ENCODE measurements around the gene CREB3L2. TPM values are rescaled to one million over a fixed set of nuclear protein-coding genes. Genes with fewer than 3 reads are reported as not detected.
"Not testable (repeated sequence)": the region's sequence is repeated elsewhere in the genome, so short reads cannot be mapped to it uniquely, and the experiment has no call there.

The CREB3L2 gene
- total RNA-seq, 1 experiment from 2014 or later, result 41.2 TPM

GRCh38 chr7:137909042-137909441, 92.8 kb downstream of the CREB3L2 start:
- H3K79me2 ChIP-seq (ENCODE audit: low read depth), result no peaks in the 10 kb centered on the region
- CTCF ChIA-PET, result no interaction called here

GRCh38 chr7:137908106-137908505, 93.8 kb downstream of the CREB3L2 start:
- no peaks in the 10 kb centered on the region for H3K9me3 ChIP-seq (ENCODE audit: insufficient read depth, low read depth)
- no peak overlapping the region for H2AFZ ChIP-seq
- CTCF ChIA-PET, result no interaction called here
- no peaks in the 10 kb centered on the region for H4K20me1 ChIP-seq (ENCODE audit: insufficient read depth)
- no peak for TF ChIP-seq CTCF (conservative IDR thresholded peaks at IDR 0.05)
- no peak for TF ChIP-seq EZH2 (IDR thresholded peaks at IDR 0.05; ENCODE audit: low read depth)
- H3K79me2 ChIP-seq (ENCODE audit: low read depth), result no peaks in the 10 kb centered on the region
- no peak overlapping the region for H3K27ac ChIP-seq
- intact Hi-C loops (cut with micrococcal nuclease; ENCODE audit: unreplicated experiment), result loop anchor here (10.0 kb wide), 2 partner anchors 167 to 257 kb away; partner anchors contain the start of gene AKR1D1
- no peak for DNase-seq
- BruUV-seq (replicated peaks), result no TSS peak
- H3K27me3 ChIP-seq (ENCODE audit: insufficient read depth, low read depth), result no peaks in the 10 kb centered on the region
- H3K9me2 ChIP-seq (ENCODE audit: insufficient read depth), result no peaks in the 10 kb centered on the region
- H3K4me3 ChIP-seq, result no peak overlapping the region
- no peaks in the 10 kb centered on the region for H3K4me1 ChIP-seq (replicated peaks; ENCODE audit: insufficient read depth)
- POLR2A ChIA-PET (ENCODE audit: unreplicated experiment), result no interaction called here
- peaks cover 5% of the 10 kb centered on the region; the same call in 1 of the 2 replicates for H3F3A ChIP-seq (ENCODE audit: insufficient read depth, low read depth)
- no peak overlapping the region for H3K4me2 ChIP-seq
- no peaks in the 10 kb centered on the region; the same call in 1 of the 2 replicates for H3K36me3 ChIP-seq (ENCODE audit: low read depth)

More at GRCh38 chr7:137909042-137909441, 92.8 kb downstream of the CREB3L2 start:
- Histone ChIP-seq H3K36me3 (ENCODE audit: low read depth) (no peaks in the 10 kb centered on the region; the same call in 1 of the 2 replicates), H3K4me2 (no peak overlapping the region), H3K27me3 (ENCODE audit: insufficient read depth, low read depth) (no peaks in the 10 kb centered on the region), H3F3A (ENCODE audit: insufficient read depth, low read depth) (peaks cover 2% of the 10 kb centered on the region; the same call in 1 of the 2 replicates), H3K4me1 (replicated peaks; ENCODE audit: insufficient read depth) (no peaks in the 10 kb centered on the region), H4K20me1 (ENCODE audit: insufficient read depth) (no peaks in the 10 kb centered on the region), H3K27ac (no peak overlapping the region), H2AFZ (no peak overlapping the region), H3K4me3 (no peak overlapping the region), H3K9me3 (ENCODE audit: insufficient read depth, low read depth) (no peaks in the 10 kb centered on the region), H3K9me2 (ENCODE audit: insufficient read depth) (no peaks in the 10 kb centered on the region)
- BruUV-seq (replicated peaks), result no TSS peak
- POLR2A ChIA-PET (ENCODE audit: unreplicated experiment), result no interaction called here
- intact Hi-C loops (cut with micrococcal nuclease; ENCODE audit: unreplicated experiment), result loop anchor here (10.0 kb wide), 2 partner anchors 166 to 256 kb away; partner anchors contain the start of gene AKR1D1
- DNase-seq, result no peak
- TF ChIP-seq EZH2 (IDR thresholded peaks at IDR 0.05; ENCODE audit: low read depth) (no peak), CTCF (conservative IDR thresholded peaks at IDR 0.05) (no peak)

GRCh38 chr7:137906636-137907035, 95.2 kb downstream of the CREB3L2 start:
- H3F3A ChIP-seq (ENCODE audit: insufficient read depth, low read depth); H3K36me3 ChIP-seq (ENCODE audit: low read depth); H3K9me3 ChIP-seq (ENCODE audit: insufficient read depth, low read depth); H3K9me2 ChIP-seq (ENCODE audit: insufficient read depth); H3K4me1 ChIP-seq (replicated peaks; ENCODE audit: insufficient read depth); H3K27me3 ChIP-seq (ENCODE audit: insufficient read depth, low read depth); H3K4me2 ChIP-seq; H3K27ac ChIP-seq; DNase-seq; H3K79me2 ChIP-seq (ENCODE audit: low read depth); BruUV-seq (replicated peaks); H3K4me3 ChIP-seq; POLR2A ChIA-PET (ENCODE audit: unreplicated experiment); H2AFZ ChIP-seq; H4K20me1 ChIP-seq (ENCODE audit: insufficient read depth): not testable (repeated sequence)
- CTCF ChIA-PET, result interaction anchor here (0.8 kb wide), 1 partner anchor 101 kb away, joined by 3 read pairs; no protein-coding TSS in a partner anchor
- intact Hi-C loops (cut with micrococcal nuclease; ENCODE audit: unreplicated experiment), result loop anchor here (10.0 kb wide), 2 partner anchors 168 to 258 kb away; partner anchors contain the start of gene AKR1D1

GRCh38 chr7:137904833-137905232, 97.1 kb downstream of the CREB3L2 start:
- no peak overlapping the region for H3K4me3 ChIP-seq
- intact Hi-C loops (cut with micrococcal nuclease; ENCODE audit: unreplicated experiment), result loop anchor here (5.0 to 10.0 kb wide), 3 partner anchors 170 to 260 kb away; partner anchors contain the start of gene AKR1D1
- no peaks in the 10 kb centered on the region for H3K9me2 ChIP-seq (ENCODE audit: insufficient read depth)
- H3K79me2 ChIP-seq (ENCODE audit: low read depth), result no peaks in the 10 kb centered on the region
- no peak for DNase-seq
- POLR2A ChIA-PET (ENCODE audit: unreplicated experiment), result no interaction called here
- no peak overlapping the region for H3K4me2 ChIP-seq
- no peak overlapping the region for H2AFZ ChIP-seq
- no peaks in the 10 kb centered on the region for H3K9me3 ChIP-seq (ENCODE audit: insufficient read depth, low read depth)
- no peaks in the 10 kb centered on the region for H4K20me1 ChIP-seq (ENCODE audit: insufficient read depth)
- CTCF ChIA-PET, result interaction anchor here (0.6 to 0.9 kb wide), 3 partner anchors 97 to 194 kb away, joined by 3 to 6 read pairs (median 4); partner anchors contain the start of gene CREB3L2
- BruUV-seq (replicated peaks), result no TSS peak
- TF ChIP-seq CTCF (conservative IDR thresholded peaks at IDR 0.05) (no peak), EZH2 (IDR thresholded peaks at IDR 0.05; ENCODE audit: low read depth) (no peak)
- peaks cover 12% of the 10 kb centered on the region; the same call in 1 of the 2 replicates for H3F3A ChIP-seq (ENCODE audit: insufficient read depth, low read depth)
- H3K36me3 ChIP-seq (ENCODE audit: low read depth), result peaks cover 5% of the 10 kb centered on the region; the same call in 1 of the 2 replicates
- H3K27me3 ChIP-seq (ENCODE audit: insufficient read depth, low read depth), result no peaks in the 10 kb centered on the region
- H3K4me1 ChIP-seq (replicated peaks; ENCODE audit: insufficient read depth), result no peaks in the 10 kb centered on the region
- no peak overlapping the region for H3K27ac ChIP-seq

Data from PC-9 (cell line).